Trophoblast cell (in vitro differentiated cells and primary cell): ENCODE results near the gene URB2.

Experiments
- DNase-seq, 2 donors: peaks; one replicate each; pipeline ENCODE4 v3.0.0-alpha.2; 2016
- H2AFZ ChIP-seq: 2 replicates; pipeline ENCODE4 v1.6.1; 2013; ENCODE audit warnings: low read length, moderate library complexity, mild to moderate bottlenecking; ENCODE audit not compliant: insufficient read depth, poor library complexity
- H2AK5ac ChIP-seq: 2 replicates; pipeline ENCODE4 v1.6.1; 2013; ENCODE audit warnings: mild to moderate bottlenecking, low read length
- H2BK120ac ChIP-seq: 2 replicates; pipeline ENCODE4 v1.6.1; 2013; ENCODE audit warnings: low read length, mild to moderate bottlenecking, moderate library complexity; ENCODE audit not compliant: insufficient read depth, poor library complexity
- H2BK12ac ChIP-seq: 2 replicates; pipeline ENCODE4 v1.6.1; 2013; ENCODE audit warnings: mild to moderate bottlenecking, low read length, moderate library complexity
- H2BK5ac ChIP-seq: 2 replicates; pipeline ENCODE4 v1.6.1; 2013; ENCODE audit warnings: low read length, low read depth, moderate library complexity, mild to moderate bottlenecking; ENCODE audit not compliant: poor library complexity
- H3K14ac ChIP-seq: 2 replicates; pipeline ENCODE4 v1.6.1; 2013; ENCODE audit warnings: mild to moderate bottlenecking, low read length
- H3K18ac ChIP-seq: 2 replicates; pipeline ENCODE4 v1.6.1; 2013; ENCODE audit warnings: mild to moderate bottlenecking, low read length
- H3K23ac ChIP-seq: 2 replicates; pipeline ENCODE4 v1.6.1; 2013; ENCODE audit warnings: low read length
- H3K27ac ChIP-seq: 2 replicates; pipeline ENCODE4 v1.5.1; 2013; ENCODE audit warnings: low read depth, mild to moderate bottlenecking, inconsistent platforms, low read length, moderate library complexity
- H3K27me3 ChIP-seq: 2 replicates; pipeline ENCODE4 v1.6.1; 2013; ENCODE audit warnings: inconsistent platforms, mild to moderate bottlenecking, low read length, moderate library complexity; ENCODE audit not compliant: insufficient read depth
- H3K36me3 ChIP-seq, 2 experiments: 1 replicate in 1 of 2; 2 replicates in 1 of 2; pipeline ENCODE4 v1.6.1; 2013; ENCODE audit warnings: low read length in 2 of 2, mild to moderate bottlenecking in 2 of 2, moderate library complexity in 1 of 2; ENCODE audit not compliant: insufficient read depth in 2 of 2, control insufficient read depth in 1 of 2
- H3K4ac ChIP-seq: 2 replicates; pipeline ENCODE4 v1.6.1; 2013; ENCODE audit warnings: low read depth, mild to moderate bottlenecking, low read length, moderate library complexity
- H3K4me1 ChIP-seq, 2 experiments: 1 replicate in 1 of 2; 2 replicates in 1 of 2; pipeline ENCODE4 v1.6.1; 2013; ENCODE audit warnings: low read length in 2 of 2, mild to moderate bottlenecking in 2 of 2, moderate library complexity in 1 of 2; ENCODE audit not compliant: insufficient read depth in 2 of 2, control insufficient read depth in 1 of 2
- H3K4me2 ChIP-seq: 2 replicates; pipeline ENCODE4 v1.6.1; 2013; ENCODE audit warnings: inconsistent platforms, mild to moderate bottlenecking, low read length, moderate library complexity
- H3K4me3 ChIP-seq: 2 replicates; pipeline ENCODE4 v1.5.1; 2013; ENCODE audit warnings: mild to moderate bottlenecking, low read depth, low read length, inconsistent platforms
- H3K79me1 ChIP-seq: one replicate; pipeline ENCODE4 v1.6.1; 2013; ENCODE audit warnings: low read length
- H3K79me2 ChIP-seq: 2 replicates; pipeline ENCODE4 v1.6.1; 2013; ENCODE audit warnings: low read length, mild to moderate bottlenecking; ENCODE audit not compliant: control insufficient read depth, insufficient read depth, poor library complexity
- H3K9ac ChIP-seq: 2 replicates; pipeline ENCODE4 v1.6.1; 2013; ENCODE audit warnings: mild to moderate bottlenecking, low read length
- H3K9me3 ChIP-seq: 2 replicates; pipeline ENCODE4 v1.6.1; 2013; ENCODE audit warnings: low read depth, mild to moderate bottlenecking, control low read depth, inconsistent platforms, low read length; ENCODE audit not compliant: insufficient read depth
- H4K12ac ChIP-seq: 2 replicates; pipeline ENCODE4 v1.6.1; 2013; ENCODE audit warnings: low read depth, mild to moderate bottlenecking, low read length, moderate library complexity
- H4K8ac ChIP-seq: 2 replicates; pipeline ENCODE4 v1.6.1; 2013; ENCODE audit warnings: low read depth, mild to moderate bottlenecking, low read length, moderate library complexity
- H4K91ac ChIP-seq: one replicate; pipeline ENCODE4 v1.6.1; 2013; ENCODE audit warnings: low read depth, mild to moderate bottlenecking, low read length, moderate library complexity
- WGBS: extraction: QIAGEN DNeasy Blood & Tissue Kit; methylation state at CpG from one replicate; pipeline ENCODE4 v1.1.7; 2013; ENCODE audit warnings: missing lambda C conversion rate; ENCODE audit not compliant: insufficient read length, insufficient coverage; ENCODE audit errors: extremely low coverage; 5-methylcytosine and 5-hydroxymethylcytosine counted together

The URB2 gene

GRCh38 chr1:229607370-229607769 lies 18.7 kb upstream of the URB2 start:
- no peaks in the 10 kb centered on the region for H3K27me3 ChIP-seq
- peaks cover 12 to 38% of the 10 kb centered on the region in 2 experiments for H3K36me3 ChIP-seq
- no CpG with 5 or more reads among the region's 2 CpGs for WGBS
- no peak overlapping the region for H2BK5ac ChIP-seq
- H3K27ac ChIP-seq: no peak overlapping the region
- H3K9me3 ChIP-seq: no peaks in the 10 kb centered on the region
- H3K9ac ChIP-seq: no peak overlapping the region
- no peak overlapping the region for H3K23ac ChIP-seq
- H3K18ac ChIP-seq: no peak overlapping the region
- H3K4me1 ChIP-seq: no peaks in the 10 kb centered on the region
- no peak overlapping the region for H4K8ac ChIP-seq
- H3K4me2 ChIP-seq: no peak overlapping the region
- H3K79me2 ChIP-seq: no peaks in the 10 kb centered on the region
- H3K79me1 ChIP-seq: no peaks in the 10 kb centered on the region
- H4K91ac ChIP-seq: no peak overlapping the region
- no peak overlapping the region for H2AFZ ChIP-seq
- H2BK12ac ChIP-seq: no peak overlapping the region
- no peak for DNase-seq
- no peak overlapping the region for H2BK120ac ChIP-seq
- H3K14ac ChIP-seq: no peak overlapping the region
- H4K12ac ChIP-seq: no peak overlapping the region
- no peak overlapping the region for H2AK5ac ChIP-seq
- H3K4me3 ChIP-seq: no peak overlapping the region
- H3K4ac ChIP-seq: no peak overlapping the region

- no peak overlapping the region for H3K18ac ChIP-seq
- H3K27me3 ChIP-seq: no peaks in the 10 kb centered on the region
- no peak overlapping the region for H2BK120ac ChIP-seq
- no peak overlapping the region for H3K14ac ChIP-seq
- no peak overlapping the region for H2AFZ ChIP-seq
- no peak overlapping the region for H3K23ac ChIP-seq
- H4K91ac ChIP-seq: no peak overlapping the region
- WGBS: no CpG with 5 or more reads among the region's 2 CpGs
- H3K27ac ChIP-seq: no peak overlapping the region
- H4K8ac ChIP-seq: no peak overlapping the region
- H3K79me1 ChIP-seq: no peaks in the 10 kb centered on the region
- H3K4me3 ChIP-seq: no peak overlapping the region
- H3K36me3 ChIP-seq: peaks cover 12 to 41% of the 10 kb centered on the region in 2 experiments
- no peaks in the 10 kb centered on the region for H3K4me1 ChIP-seq
- no peak overlapping the region for H2BK5ac ChIP-seq
- no peak overlapping the region for H2AK5ac ChIP-seq
- H3K9ac ChIP-seq: no peak overlapping the region
- DNase-seq: no peak
- H4K12ac ChIP-seq: no peak overlapping the region
- H3K4ac ChIP-seq: no peak overlapping the region
- no peak overlapping the region for H3K4me2 ChIP-seq
- H3K9me3 ChIP-seq: no peaks in the 10 kb centered on the region
- no peaks in the 10 kb centered on the region for H3K79me2 ChIP-seq
- no peak overlapping the region for H2BK12ac ChIP-seq
These were observed 17.5 kb upstream of the URB2 start for GRCh38 chr1:229608590-229608989.

- Histone ChIP-seq H3K27ac (no peak overlapping the region), H3K23ac (no peak overlapping the region), H3K36me3 (peaks cover 8 to 32% of the 10 kb centered on the region in 2 experiments), H4K12ac (no peak overlapping the region), H2BK12ac (no peak overlapping the region), H3K4me1 (no peaks in the 10 kb centered on the region), H3K14ac (no peak overlapping the region), H3K9me3 (no peaks in the 10 kb centered on the region), H3K4me3 (no peak overlapping the region), H3K4ac (no peak overlapping the region), H2AFZ (no peak overlapping the region), H2BK5ac (no peak overlapping the region), H4K91ac (no peak overlapping the region), H3K79me2 (peaks cover 2% of the 10 kb centered on the region), H2AK5ac (no peak overlapping the region), H3K4me2 (no peak overlapping the region), H3K9ac (no peak overlapping the region), H4K8ac (no peak overlapping the region), H2BK120ac (no peak overlapping the region), H3K79me1 (no peaks in the 10 kb centered on the region), H3K27me3 (no peaks in the 10 kb centered on the region), H3K18ac (peak overlapping the region; percentile 14)
- WGBS: no CpG with 5 or more reads among the region's 5 CpGs
- no peak for DNase-seq
These were observed 12.1 kb upstream of the URB2 start for GRCh38 chr1:229613938-229614337.

GRCh38 chr1:229614701-229615100 lies 11.3 kb upstream of the URB2 start:
- H2BK12ac ChIP-seq: no peak overlapping the region
- WGBS: no CpG with 5 or more reads among the region's 2 CpGs
- no peak for DNase-seq
- no peak overlapping the region for H2AFZ ChIP-seq
- no peak overlapping the region for H2BK120ac ChIP-seq
- no peak overlapping the region for H3K9ac ChIP-seq
- H3K79me2 ChIP-seq: peaks cover 2% of the 10 kb centered on the region
- no peak overlapping the region for H4K8ac ChIP-seq
- no peak overlapping the region for H4K91ac ChIP-seq
- no peak overlapping the region for H3K4me3 ChIP-seq
- no peak overlapping the region for H3K27ac ChIP-seq
- no peaks in the 10 kb centered on the region for H3K79me1 ChIP-seq
- H3K4me1 ChIP-seq: no peaks in the 10 kb centered on the region
- H2AK5ac ChIP-seq: no peak overlapping the region
- no peaks in the 10 kb centered on the region for H3K27me3 ChIP-seq
- H4K12ac ChIP-seq: no peak overlapping the region
- H3K14ac ChIP-seq: no peak overlapping the region
- H3K9me3 ChIP-seq: no peaks in the 10 kb centered on the region
- H3K18ac ChIP-seq: no peak overlapping the region
- no peak overlapping the region for H2BK5ac ChIP-seq
- H3K36me3 ChIP-seq: peaks cover 8 to 32% of the 10 kb centered on the region in 2 experiments
- H3K4me2 ChIP-seq: no peak overlapping the region
- no peak overlapping the region for H3K23ac ChIP-seq
- no peak overlapping the region for H3K4ac ChIP-seq
